Stimulated activated CD8-positive, alpha-beta memory T cell treated with anti-CD3 and anti-CD28 coated beads, Interleukin-15, amount 100 ng/mL, for 48 hours (primary cell): ENCODE measurements around the gene CREB5.

Source experiments
- DNase-seq, 2 donors: peaks; one replicate each; pipeline ENCODE4 v3.0.0-alpha.2; 2020; ENCODE audit warnings: low read depth in 2 of 2

The CREB5 gene

GRCh38 chr7:28744951-28745350 is 332.6 kb downstream of the CREB5 start:
- DNase-seq, result no peak

DNA sequence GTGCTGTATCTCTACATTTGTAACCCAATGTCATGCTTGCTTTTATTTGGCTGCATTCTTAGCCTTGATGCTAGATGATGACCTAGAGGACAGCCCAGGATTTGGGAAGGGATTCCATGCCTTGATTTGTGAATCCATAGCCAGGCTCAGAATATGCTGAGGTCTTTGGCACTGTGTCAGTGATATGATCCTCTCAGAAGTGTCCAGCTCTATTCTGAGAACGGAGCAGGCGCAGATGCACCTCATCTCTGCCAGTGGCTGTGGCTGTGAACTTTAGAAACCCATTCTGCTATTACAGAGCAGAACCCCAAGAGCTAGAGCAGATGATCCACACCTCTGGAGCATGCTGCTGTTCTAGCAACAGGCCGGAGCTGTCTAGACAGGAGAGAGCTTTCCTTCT is 333.0 kb downstream of the CREB5 start:
- DNase-seq, result no peak

- DNase-seq, result no peak
These were observed 335.1 kb downstream of the CREB5 start for GRCh38 chr7:28747404-28747803.

GRCh38 chr7:28747854-28748253 is 335.5 kb downstream of the CREB5 start:
- no peak for DNase-seq

GRCh38 chr7:28748346-28748745 is 336.0 kb downstream of the CREB5 start:
- DNase-seq, result no peak

GRCh38 chr7:28748933-28749584 is 336.7 kb downstream of the CREB5 start:
- DNase-seq, result peak in 1 of 2 donors; percentile 0

DNA sequence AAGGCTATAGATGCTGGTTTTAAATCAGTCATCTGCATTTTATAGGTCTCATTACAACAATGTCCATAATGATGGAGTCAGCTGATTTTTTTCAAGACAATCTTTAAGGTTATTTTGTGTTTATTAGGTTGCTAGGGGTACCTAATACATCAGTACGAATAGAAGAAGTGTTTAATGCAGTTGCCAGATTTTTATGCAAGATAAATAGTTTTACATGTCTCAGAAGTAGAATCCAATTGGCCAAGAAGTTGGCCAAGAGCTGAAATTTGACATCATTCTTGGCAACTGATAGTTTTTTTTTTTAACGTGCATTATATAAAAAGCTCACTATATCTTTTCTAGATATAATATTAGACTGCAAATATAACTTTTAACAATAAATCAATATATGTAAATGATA is 337.3 kb downstream of the CREB5 start:
- DNase-seq, result no peak

GRCh38 chr7:28750981-28751380 is 338.7 kb downstream of the CREB5 start:
- no peak for DNase-seq

DNA sequence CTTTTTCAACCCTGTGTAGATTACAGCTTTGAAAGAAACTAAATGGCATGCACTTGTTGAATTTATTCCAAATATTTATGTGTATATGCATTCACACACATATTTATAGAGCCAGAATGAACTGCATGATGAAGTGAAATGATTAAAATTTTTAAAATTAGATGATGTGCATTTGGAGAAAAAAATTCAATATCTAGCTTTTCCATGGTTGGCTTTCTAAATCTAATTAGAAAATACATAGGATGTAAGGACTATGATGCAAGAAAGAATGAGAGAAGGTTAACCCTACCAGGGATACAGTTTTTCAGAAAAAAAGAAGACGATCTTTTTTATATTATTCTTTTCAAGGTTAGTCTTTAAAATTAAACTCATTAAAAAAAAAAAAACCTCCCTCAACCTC is 341.3 kb downstream of the CREB5 start:
- DNase-seq, result no peak

DNA sequence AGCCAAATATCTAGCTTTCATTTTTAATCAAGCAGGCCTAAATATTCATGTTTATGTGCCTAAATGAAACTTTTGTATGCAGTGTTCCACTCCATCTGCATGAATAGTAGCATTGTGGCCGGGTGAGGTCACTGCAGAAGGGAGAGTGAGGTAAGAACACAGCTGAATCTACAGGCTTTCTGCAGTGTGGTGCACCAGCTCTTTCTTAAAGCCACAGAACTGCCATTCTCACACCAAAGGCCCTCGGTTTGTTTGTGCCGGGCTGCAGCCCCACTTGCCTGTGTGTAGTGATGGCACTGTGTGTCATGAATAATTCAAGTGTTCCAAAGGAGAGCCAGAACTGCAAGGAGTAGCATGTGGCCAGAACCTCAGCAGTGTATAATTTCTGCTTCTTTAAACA is 341.7 kb downstream of the CREB5 start:
- DNase-seq, result no peak

GRCh38 chr7:28754447-28754846 is 342.1 kb downstream of the CREB5 start:
- no peak for DNase-seq

- no peak for DNase-seq
These were observed 342.9 kb downstream of the CREB5 start for GRCh38 chr7:28755255-28755654.

DNA sequence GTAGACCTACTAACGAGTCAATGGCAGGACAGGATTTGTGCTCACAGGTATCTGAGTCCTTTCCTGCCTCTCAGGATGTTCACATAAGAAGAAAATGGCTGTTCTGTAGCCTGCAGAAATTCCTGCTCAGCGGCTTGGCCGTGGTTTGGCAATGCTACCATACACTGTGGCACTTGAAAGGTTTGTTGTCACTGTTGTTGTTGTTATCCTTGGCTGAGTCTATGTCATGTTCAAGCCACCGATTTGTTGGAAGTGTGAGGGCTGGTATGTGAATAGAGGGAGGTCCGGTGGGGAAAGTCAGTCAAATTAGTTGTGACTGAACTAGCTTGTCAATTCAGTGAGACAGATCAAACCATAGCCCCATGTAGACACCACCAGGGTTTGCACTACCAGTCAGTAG is 345.9 kb downstream of the CREB5 start:
- no peak for DNase-seq

- no peak for DNase-seq
These were observed 347.2 kb downstream of the CREB5 start for GRCh38 chr7:28759475-28759971.

DNA sequence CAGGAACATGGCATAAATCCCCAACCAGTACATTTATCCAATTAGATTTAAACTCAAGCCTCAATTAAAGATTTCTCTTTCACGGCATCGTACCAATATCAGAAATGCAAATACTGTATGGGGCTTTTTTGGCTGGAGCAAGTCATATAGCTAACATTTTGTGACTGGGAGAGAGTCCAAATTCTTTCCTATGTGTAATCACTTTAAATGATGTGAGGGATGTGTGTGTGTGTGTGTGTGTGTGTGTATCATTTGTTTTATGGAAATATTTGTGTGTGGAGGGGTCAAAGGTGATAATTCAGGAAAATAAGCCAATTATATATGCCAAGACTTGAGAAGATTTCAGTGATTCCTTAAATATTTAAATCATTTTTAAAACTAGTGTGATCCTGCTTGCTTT is 349.2 kb downstream of the CREB5 start:
- DNase-seq, result no peak

DNA sequence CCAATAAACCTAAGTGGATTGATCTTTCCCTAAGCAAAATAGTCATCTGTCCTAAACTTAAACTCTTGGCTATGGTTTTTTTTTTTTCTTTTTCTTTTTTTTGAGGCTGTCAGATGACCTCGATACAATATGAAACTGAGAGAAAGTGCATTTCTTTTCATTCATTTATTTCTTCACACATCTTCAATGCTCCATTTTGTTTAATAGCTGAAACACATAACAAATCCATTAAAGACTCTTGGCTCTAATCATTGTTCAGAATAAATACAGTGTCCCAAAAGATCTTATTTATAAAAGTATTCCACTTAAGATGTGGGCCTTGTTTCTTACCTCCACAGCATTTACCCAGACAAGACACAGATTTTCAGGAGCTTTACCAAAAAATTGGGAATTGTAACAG is 350.3 kb downstream of the CREB5 start:
- DNase-seq, result no peak

- no peak for DNase-seq
These were observed 354.0 kb downstream of the CREB5 start for GRCh38 chr7:28766359-28766758.

DNA sequence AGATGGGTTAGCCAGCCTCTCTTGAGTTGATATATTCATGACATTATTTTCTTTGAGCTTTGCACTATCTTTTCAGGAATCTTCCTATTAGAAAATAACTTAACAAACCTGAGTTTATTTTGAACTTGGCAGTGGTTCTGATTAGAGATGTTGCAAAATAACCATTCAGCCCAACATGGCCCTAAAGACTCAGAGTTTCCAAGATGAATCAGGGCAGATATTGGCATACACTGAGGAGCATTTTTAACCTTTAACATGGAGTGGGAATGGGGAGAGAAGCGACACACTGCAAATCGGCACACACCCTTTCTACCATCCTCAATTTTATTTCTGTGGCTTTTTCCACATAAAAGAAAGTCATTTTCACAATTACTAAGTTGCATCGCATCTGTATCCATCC is 355.0 kb downstream of the CREB5 start:
- no peak for DNase-seq

DNA sequence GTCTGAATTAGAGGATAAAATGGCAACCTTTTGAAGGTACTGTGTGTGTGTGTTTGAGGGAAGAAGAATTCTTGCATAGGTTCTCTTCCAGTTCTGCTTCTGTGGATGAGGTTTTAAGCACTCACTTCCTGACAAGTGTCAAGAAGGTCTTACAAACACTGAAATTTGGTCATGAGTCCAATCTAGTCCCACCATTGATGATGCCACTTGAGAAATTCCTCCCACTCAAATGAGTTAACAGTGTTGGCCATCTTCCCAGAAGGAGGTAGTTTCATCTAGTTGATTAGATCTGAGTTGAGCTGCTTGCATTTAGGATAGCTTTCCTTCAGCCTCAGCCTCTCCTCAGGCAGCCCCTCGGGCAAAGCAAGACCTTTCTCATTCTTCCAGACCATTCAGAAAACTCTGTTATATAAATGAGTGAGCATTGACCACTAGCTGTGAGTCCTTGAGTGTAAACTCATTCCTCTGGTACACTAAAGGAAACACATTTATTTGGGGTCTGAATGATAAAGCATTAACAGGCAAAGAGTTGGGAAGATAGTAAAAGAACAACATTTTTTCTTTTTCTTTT is 356.3 kb downstream of the CREB5 start:
- no peak for DNase-seq

DNA sequence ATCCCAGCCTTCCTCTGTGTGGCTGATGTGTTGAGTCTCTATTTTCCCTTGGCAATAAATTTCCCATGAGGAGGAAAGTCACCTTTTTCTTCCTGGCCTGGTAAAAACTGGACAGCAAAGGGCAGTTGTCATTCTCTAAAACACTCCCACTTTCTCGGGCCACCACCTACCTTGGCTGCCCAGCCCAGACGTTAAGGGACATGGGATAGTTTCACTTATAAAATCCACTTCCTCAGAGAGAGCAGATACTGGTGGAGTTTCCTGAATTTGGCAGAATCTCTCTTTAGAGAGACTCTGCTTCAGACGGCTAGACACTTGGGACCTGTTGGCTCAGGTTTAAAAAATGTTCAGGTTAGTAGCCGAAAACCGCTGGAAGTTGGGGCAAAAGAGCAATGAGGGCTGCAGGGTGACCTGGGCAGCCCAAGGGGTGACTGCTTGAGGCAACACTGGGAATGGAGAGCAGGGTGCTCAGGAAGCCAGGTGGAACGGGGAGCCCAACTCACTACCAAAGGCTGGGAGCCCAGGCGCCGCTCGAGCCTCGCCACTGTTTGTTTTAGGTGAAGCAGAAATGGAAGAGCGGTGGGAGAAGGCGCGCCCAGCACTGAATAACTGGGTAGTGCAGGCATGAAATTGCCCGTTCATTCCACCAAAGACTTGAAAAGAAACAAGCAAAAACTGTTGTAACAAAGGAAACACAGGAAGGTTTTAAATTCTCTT is 359.7 kb downstream of the CREB5 start:
- DNase-seq, result no peak

DNA sequence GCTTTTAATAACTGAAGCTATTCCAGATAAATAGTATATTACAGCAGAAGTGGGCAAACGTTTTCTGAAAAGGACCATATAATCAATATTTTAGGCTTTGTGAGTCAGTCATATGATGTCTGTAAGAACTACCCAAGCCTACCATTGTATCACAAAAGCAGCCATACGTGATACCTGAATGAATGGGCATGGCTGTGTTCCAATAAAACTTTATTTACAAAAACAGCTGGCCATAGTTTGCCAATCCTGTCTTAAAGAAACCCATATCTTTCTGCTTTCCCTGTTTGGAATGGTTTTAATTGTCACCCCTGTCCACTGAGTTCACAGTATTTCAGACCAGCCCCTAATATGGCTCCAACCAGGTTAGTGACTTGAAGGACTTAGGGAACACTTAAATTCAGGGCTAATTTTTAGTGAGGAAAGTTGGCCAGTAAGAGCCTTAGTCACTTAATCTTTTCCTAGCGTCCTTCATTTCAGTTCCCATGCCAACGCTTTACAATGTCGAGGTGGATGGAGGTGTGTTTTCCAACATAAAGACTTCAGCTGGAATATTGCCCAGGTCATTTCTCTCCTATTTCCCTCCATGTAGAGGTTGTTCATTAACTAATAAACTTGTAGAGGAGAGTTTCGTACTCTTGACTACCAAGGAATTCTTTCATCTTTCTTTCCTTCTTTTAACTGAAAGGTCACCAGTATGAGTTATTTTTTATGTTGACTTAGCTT is 361.3 kb downstream of the CREB5 start:
- DNase-seq, result no peak

DNA sequence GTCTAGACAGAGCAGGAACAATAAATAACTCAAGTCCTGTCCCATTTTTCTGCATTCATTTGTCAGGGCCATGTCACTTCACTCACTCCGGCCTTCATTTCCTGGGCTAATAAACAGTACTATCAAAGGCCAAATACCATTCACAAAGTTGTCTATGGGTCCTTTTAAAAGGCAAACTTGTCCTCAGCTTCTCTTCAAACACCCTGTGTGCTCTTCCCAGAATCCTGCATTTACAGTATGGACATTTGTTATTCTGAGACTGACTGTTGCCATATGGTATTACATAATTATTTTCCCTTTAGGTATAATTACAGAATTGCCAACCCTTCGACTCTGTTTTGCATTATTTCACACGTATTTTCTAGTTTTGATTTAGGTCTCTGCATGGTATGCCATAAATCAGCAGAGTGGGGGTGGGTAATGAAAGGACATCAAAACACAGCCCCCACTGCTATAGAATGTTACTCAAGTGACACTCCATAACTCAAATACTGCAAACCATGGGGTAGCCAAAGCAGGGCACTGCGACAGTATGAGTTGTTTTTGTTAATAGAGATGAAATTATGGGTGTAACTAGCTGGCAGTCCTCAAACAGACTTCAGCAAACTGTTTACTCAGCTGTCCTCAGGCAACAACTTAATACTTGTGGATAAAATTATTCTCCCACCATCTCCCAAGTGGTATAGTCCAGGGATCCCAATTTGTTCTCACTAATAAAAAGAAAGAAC is 362.1 kb downstream of the CREB5 start:
- no peak for DNase-seq
